Right atrium auricular region (tissue), 2 donors: Measurements from ENCODE around the gene PARP1. TPM values are rescaled to one million over a fixed set of nuclear protein-coding genes. Genes with fewer than 3 reads are reported as not detected.

Experiments used
- DNase-seq: peaks from one replicate; pipeline ENCODE4 v3.0.0-alpha.2; 2019; ENCODE audit warnings: low spot score
- H3K27ac ChIP-seq, 2 donors: fragments of 200-600 bp; sonication (generic); 1 replicate in 1 of 2; 2 replicates in 1 of 2; pipeline ENCODE4 v1.5.1; 2016 to 2019
- H3K27me3 ChIP-seq, 2 donors: fragments of 200-600 bp; sonication (generic); one replicate each; pipeline versions ENCODE4 v1.5.1 to v1.6.0; 2017 to 2019
- H3K36me3 ChIP-seq: fragments of 200-600 bp; sonication (generic); one replicate; pipeline ENCODE4 v1.5.1; 2016
- H3K4me1 ChIP-seq, 2 donors: fragments of 200-600 bp; sonication (generic); one replicate each; pipeline versions ENCODE4 v1.5.1 to v1.6.0; 2017 to 2019
- H3K4me3 ChIP-seq, 2 donors: fragments of 200-600 bp; sonication (generic); 1 replicate in 1 of 2; 2 replicates in 1 of 2; pipeline ENCODE4 v1.5.1; 2017 to 2019; ENCODE audit warnings: mild to moderate bottlenecking in 1 of 2, moderate library complexity in 1 of 2
- H3K9me3 ChIP-seq, 2 donors: fragments of 200-600 bp; sonication (generic); one replicate each; pipeline ENCODE4 v1.5.1; 2019
- CTCF ChIP-seq, 2 donors: fragments of 200-600 bp; sonication (generic); IDR thresholded peaks; one replicate each; pipeline ENCODE4 v1.5.1; 2019; ENCODE audit warnings: antibody characterized with exemption in 2 of 2
- total RNA-seq, 2 donors: library from RNA; depleted of rRNA; stranded (reverse); fragments of >200 nt; gene quantifications; one replicate each; pipeline ENCODE4 v1.1.0, GENCODE V29; 2016

PARP1 gene
- total RNA-seq, 2 donors from 2014 or later = 68.0 to 70.6 TPM

GRCh38 chr1:226450688-226451087 is 42.8 kb upstream of the PARP1 start:
- TF ChIP-seq CTCF (IDR thresholded peaks at IDR 0.05) = no peak
- DNase-seq = no peak

GRCh38 chr1:226449823-226450222 is 41.9 kb upstream of the PARP1 start:
- TF ChIP-seq CTCF (IDR thresholded peaks at IDR 0.05) = no peak
- no peak overlapping the region for H3K4me3 ChIP-seq

More at GRCh38 chr1:226450688-226451087, 42.8 kb upstream of the PARP1 start:
- no peaks in the 10 kb centered on the region for H3K4me1 ChIP-seq
- no peaks in the 10 kb centered on the region for H3K9me3 ChIP-seq
- H3K4me3 ChIP-seq = no peak overlapping the region
- H3K36me3 ChIP-seq = no peaks in the 10 kb centered on the region
- no peaks in the 10 kb centered on the region for H3K27me3 ChIP-seq
- H3K27ac ChIP-seq = no peak overlapping the region

GRCh38 chr1:226447932-226448665 is 40.2 kb upstream of the PARP1 start:
- Histone ChIP-seq H3K27me3 (no peaks in the 10 kb centered on the region), H3K4me3 (no peak overlapping the region), H3K4me1 (no peaks in the 10 kb centered on the region), H3K9me3 (no peaks in the 10 kb centered on the region), H3K36me3 (no peaks in the 10 kb centered on the region), H3K27ac (no peak overlapping the region)
- TF ChIP-seq CTCF (IDR thresholded peaks at IDR 0.05) = no peak
- no peak for DNase-seq

More at GRCh38 chr1:226449823-226450222, 41.9 kb upstream of the PARP1 start:
- Histone ChIP-seq H3K9me3 (no peaks in the 10 kb centered on the region), H3K36me3 (no peaks in the 10 kb centered on the region), H3K4me1 (no peaks in the 10 kb centered on the region), H3K27me3 (no peaks in the 10 kb centered on the region), H3K27ac (no peak overlapping the region)
- DNase-seq = no peak

GRCh38 chr1:226446094-226446493 is 38.2 kb upstream of the PARP1 start:
- Histone ChIP-seq H3K27ac (no peak overlapping the region), H3K27me3 (no peaks in the 10 kb centered on the region), H3K36me3 (no peaks in the 10 kb centered on the region), H3K9me3 (no peaks in the 10 kb centered on the region), H3K4me1 (no peaks in the 10 kb centered on the region), H3K4me3 (no peak overlapping the region)
- DNase-seq = no peak
- no peak for TF ChIP-seq CTCF (IDR thresholded peaks at IDR 0.05)

GRCh38 chr1:226444901-226445300 is 37.0 kb upstream of the PARP1 start:
- DNase-seq = no peak
- no peaks in the 10 kb centered on the region for H3K36me3 ChIP-seq
- no peaks in the 10 kb centered on the region for H3K27me3 ChIP-seq
- H3K4me1 ChIP-seq = no peaks in the 10 kb centered on the region
- no peak for TF ChIP-seq CTCF (IDR thresholded peaks at IDR 0.05)
- H3K27ac ChIP-seq = no peak overlapping the region
- no peaks in the 10 kb centered on the region for H3K9me3 ChIP-seq
- H3K4me3 ChIP-seq = no peak overlapping the region

GRCh38 chr1:226443439-226443838 is 35.5 kb upstream of the PARP1 start:
- Histone ChIP-seq H3K36me3 (no peaks in the 10 kb centered on the region), H3K27me3 (no peaks in the 10 kb centered on the region), H3K4me1 (no peaks in the 10 kb centered on the region), H3K9me3 (no peaks in the 10 kb centered on the region), H3K4me3 (no peak overlapping the region), H3K27ac (no peak overlapping the region)
- TF ChIP-seq CTCF (IDR thresholded peaks at IDR 0.05) = no peak
- no peak for DNase-seq
